LNCAP (cell line): ENCODE results near the gene FAM177B.
A peak's percentile ranks its signal among the peaks of the same experiment; 100 is the strongest.

Experiments
- TF ChIP-seq, protein P1 (sequence below): fragments of 450-650 bp; IDR thresholded peaks from 2 replicates; pipeline ENCODE4 v1.5.1; 2017; ENCODE audit warnings: mild to moderate bottlenecking

The FAM177B gene

DNA sequence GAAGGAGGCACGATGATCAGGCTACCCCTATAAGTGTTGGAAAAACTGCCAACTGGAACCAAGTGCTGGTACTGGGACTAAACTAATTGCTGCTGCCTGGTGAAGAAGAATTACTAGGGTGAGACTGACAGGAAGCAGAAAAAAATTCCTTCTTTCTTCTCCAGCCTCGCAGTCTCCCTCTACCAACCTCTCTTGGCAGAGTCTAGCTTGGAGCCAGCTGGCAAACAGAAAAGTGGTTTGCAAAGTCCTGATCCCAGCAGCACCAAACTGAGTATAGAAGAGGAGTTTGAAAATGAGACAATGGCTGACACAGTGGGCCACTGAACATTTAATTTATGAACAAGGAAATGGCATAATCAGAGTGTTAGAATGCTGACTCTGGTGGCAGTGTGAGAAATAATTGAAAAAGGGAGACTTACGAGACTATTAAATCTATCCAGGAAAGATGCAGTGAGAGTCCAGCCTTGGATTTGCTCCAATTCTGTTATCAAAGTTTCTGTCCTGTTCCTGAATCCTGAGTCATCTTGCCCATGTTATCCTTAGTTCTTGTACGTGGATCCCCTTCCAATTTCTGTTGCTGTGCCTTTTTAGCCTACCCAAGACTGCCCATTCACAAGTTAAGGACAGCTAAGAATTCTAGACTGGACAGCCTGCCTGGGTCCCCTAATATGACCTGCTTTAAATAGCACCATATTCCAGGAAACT lies 54.2 kb downstream of the FAM177B start:
- TF ChIP-seq, protein P1, sequence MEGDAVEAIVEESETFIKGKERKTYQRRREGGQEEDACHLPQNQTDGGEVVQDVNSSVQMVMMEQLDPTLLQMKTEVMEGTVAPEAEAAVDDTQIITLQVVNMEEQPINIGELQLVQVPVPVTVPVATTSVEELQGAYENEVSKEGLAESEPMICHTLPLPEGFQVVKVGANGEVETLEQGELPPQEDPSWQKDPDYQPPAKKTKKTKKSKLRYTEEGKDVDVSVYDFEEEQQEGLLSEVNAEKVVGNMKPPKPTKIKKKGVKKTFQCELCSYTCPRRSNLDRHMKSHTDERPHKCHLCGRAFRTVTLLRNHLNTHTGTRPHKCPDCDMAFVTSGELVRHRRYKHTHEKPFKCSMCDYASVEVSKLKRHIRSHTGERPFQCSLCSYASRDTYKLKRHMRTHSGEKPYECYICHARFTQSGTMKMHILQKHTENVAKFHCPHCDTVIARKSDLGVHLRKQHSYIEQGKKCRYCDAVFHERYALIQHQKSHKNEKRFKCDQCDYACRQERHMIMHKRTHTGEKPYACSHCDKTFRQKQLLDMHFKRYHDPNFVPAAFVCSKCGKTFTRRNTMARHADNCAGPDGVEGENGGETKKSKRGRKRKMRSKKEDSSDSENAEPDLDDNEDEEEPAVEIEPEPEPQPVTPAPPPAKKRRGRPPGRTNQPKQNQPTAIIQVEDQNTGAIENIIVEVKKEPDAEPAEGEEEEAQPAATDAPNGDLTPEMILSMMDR: no peak

DNA sequence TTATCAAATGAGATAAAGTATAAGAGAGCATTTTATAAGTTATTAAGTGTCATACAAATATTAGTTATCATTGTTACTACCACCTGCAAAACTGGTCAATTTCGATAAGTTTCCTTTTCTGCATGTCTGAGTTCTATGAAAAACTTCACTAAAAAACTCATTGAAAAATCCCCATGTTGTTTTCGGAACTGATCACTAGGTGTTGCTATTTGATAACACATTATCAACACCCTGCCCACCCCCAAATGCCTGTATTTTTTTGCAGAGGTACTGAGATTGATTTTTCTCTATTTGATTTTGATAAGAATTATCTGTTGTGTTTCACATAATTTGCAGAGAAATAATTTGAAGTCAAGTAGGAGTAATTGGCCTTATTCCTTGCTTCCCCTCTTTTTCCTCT lies 55.7 kb downstream of the FAM177B start:
- TF ChIP-seq, protein P1: peak; percentile 80

DNA sequence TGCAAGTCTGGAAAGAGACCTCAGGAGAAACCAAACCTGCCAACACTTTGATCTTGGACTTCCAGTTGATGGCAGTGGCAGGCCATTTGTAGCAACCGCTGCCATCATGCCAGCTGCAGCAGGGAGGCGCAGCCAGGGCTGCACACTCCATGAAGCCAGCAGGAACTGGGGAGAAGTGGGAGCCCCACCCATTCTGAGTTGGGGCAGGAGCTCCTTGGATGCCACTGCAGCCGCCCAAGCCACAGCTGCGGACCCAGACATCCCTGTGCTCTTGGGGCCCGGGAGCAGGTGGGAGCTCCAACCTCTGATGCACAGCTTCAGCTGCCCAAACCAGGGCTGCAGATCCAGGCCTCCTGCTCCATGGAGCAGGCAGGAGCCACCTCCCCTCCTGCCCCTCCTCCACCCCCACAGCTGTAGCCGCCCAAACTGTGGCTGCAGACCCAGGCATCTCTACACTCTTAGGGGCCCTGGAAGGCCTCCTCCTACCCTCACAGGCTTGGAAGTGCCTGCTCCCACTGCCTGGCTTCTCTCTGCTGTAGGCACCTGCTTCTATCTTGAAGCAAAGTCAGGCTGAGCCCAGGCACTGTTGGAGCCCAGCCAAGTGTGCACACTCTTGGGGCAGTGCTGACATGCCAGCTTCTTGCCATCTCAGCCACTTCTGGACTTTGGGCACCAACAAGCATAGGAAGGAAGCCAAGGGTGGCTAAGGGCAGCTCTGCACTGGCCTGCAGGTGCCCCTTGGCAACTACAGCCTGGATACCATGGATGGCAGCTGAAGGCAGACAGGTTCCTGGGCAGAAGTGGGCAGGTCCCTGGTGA lies 57.9 kb downstream of the FAM177B start:
- TF ChIP-seq, protein P1: peak; percentile 37; the same call in 1 of the 2 replicates

DNA sequence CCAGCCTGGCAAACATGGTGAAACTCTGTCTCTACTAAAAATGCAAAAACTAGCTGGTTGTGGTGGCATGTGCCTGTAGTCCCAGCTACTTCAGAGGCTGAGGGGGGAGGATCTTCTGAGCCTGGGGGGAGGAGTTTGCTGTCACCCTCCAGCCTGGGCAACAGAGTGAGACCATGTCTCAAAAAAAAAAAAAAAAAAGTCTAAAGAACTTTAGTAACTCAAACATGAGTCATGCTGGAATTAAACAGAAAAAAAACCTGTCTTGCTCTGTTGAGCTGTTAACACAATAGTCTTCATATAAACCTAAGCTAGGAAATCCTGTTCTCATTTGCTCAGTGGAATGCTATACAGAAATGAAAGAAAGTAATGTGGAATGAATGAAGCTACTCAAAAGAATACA lies 61.1 kb downstream of the FAM177B start:
- TF ChIP-seq, protein P1: no peak

DNA sequence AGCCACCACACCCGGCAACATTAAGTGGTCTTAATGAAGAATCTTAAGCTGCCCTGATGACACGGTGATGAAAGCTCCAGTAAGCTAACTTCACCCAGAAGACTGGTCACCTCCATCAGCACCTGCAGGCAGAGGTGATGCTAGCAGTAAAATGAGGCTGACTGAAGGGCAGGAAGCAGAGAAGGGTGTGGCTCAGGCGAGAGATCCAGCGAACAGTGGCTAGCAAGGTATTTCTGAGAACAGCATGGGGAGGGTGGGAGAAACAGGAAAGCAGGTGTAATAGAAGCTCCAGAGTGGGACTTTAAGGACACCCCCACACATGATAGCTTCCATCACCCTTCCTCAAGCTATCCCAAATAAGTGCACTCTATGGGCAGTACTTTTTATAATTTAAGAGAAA lies 62.0 kb downstream of the FAM177B start:
- TF ChIP-seq, protein P1: no peak
